H1 (cell line): ENCODE results near the gene CAPN2. TPM values are rescaled to one million over a fixed set of nuclear protein-coding genes. Genes with fewer than 3 reads are reported as not detected.

Experiments
- CTCF ChIA-PET: fragments of 300-600 bp; sonication (Branson Sonifier 250); formaldehyde crosslinking; loops from one replicate; lab custom pipeline; 2021; ENCODE audit not compliant: partially characterized antibody; lab: Charles Lee
- POLR2A ChIA-PET: fragments of 300-600 bp; sonication (Branson Sonifier 250); formaldehyde crosslinking; loops from one replicate; lab custom pipeline; 2021; ENCODE audit warnings: inconsistent platforms; ENCODE audit not compliant: partially characterized antibody; lab: Charles Lee
- DNase-seq, 2 experiments: peaks; one replicate each; pipeline versions ENCODE4 v3.0.0 to v3.0.0-alpha.2; 2010 to 2022; ENCODE audit warnings: low spot score in 2 of 2, low read depth in 1 of 2, mixed read lengths in 1 of 2
- FAIRE-seq: peaks from 2 replicates; lab custom pipeline; 2011; peaks lifted over from hg19 to GRCh38; lab: Jason Lieb, UNC
- H2AFZ ChIP-seq: 2 replicates; pipeline ENCODE4 v1.8.1; 2012; ENCODE audit warnings: low read length, inconsistent platforms
- H2AK5ac ChIP-seq: 2 replicates; pipeline ENCODE4 v1.6.1; 2013; ENCODE audit warnings: low read depth, low read length
- H2BK120ac ChIP-seq: replicated peaks from 2 replicates; pipeline ENCODE3; 2013; ENCODE audit warnings: low read depth, low read length, inconsistent platforms
- H2BK12ac ChIP-seq: 2 replicates; pipeline ENCODE4 v1.6.1; 2013; ENCODE audit warnings: low read depth, low read length
- H2BK15ac ChIP-seq: 2 replicates; pipeline ENCODE4 v1.6.1; 2013; ENCODE audit warnings: low read length
- H2BK20ac ChIP-seq: 2 replicates; pipeline ENCODE4 v1.6.1; 2013; ENCODE audit warnings: low read length
- H2BK5ac ChIP-seq: 2 replicates; pipeline ENCODE4 v1.6.1; 2013; ENCODE audit warnings: low read depth, low read length
- H3K14ac ChIP-seq: 2 replicates; pipeline ENCODE4 v1.6.1; 2013; ENCODE audit warnings: inconsistent platforms; ENCODE audit not compliant: insufficient read length
- H3K18ac ChIP-seq: 2 replicates; pipeline ENCODE4 v1.6.1; 2013; ENCODE audit warnings: low read length; ENCODE audit errors: extremely low read depth
- H3K23ac ChIP-seq: 2 replicates; pipeline ENCODE4 v1.6.1; 2013; ENCODE audit warnings: inconsistent platforms; ENCODE audit not compliant: insufficient read length
- H3K23me2 ChIP-seq: 2 replicates; pipeline ENCODE4 v1.6.1; 2013; ENCODE audit warnings: low read depth, low read length
- H3K27ac ChIP-seq: 2 replicates; pipeline ENCODE4 v1.6.1; 2011; ENCODE audit warnings: low read depth, low read length, inconsistent platforms
- H3K27me3 ChIP-seq, 4 experiments: replicated peaks in 1 of 4; 1 replicate in 1 of 4; 2 replicates in 3 of 4; pipeline versions ENCODE4 v1.6.1 to v1.8.1; 2011 to 2013; ENCODE audit warnings: low read length in 3 of 4, mild to moderate bottlenecking in 3 of 4, inconsistent platforms in 2 of 4, mixed read lengths in 2 of 4, moderate library complexity in 1 of 4; ENCODE audit not compliant: control insufficient read depth in 3 of 4, insufficient read depth in 3 of 4; ENCODE audit errors: extremely low read depth in 1 of 4
- H3K36me3 ChIP-seq, 4 experiments: 2 replicates each; pipeline versions ENCODE4 v1.6.1 to v1.8.1; 2011 to 2013; ENCODE audit warnings: mild to moderate bottlenecking in 4 of 4, low read length in 3 of 4, moderate library complexity in 2 of 4, control low read depth in 1 of 4, inconsistent platforms in 1 of 4; ENCODE audit not compliant: insufficient read depth in 4 of 4, control insufficient read depth in 2 of 4
- H3K4ac ChIP-seq: replicated peaks from 2 replicates; pipeline ENCODE3; 2013; ENCODE audit warnings: low read length, low read depth, mixed read lengths, inconsistent platforms; ENCODE audit not compliant: insufficient read length
- H3K4me1 ChIP-seq, 4 experiments: replicated peaks in 1 of 4; 1 replicate in 1 of 4; 2 replicates in 3 of 4; pipeline versions ENCODE4 v1.6.1 to v1.8.1; 2011 to 2013; ENCODE audit warnings: low read length in 3 of 4, inconsistent platforms in 2 of 4, mixed read lengths in 1 of 4; ENCODE audit not compliant: insufficient read depth in 4 of 4, control insufficient read depth in 3 of 4
- H3K4me2 ChIP-seq, 2 experiments: 2 replicates each; pipeline versions ENCODE4 v1.6.1 to v1.8.1; 2011 to 2013; ENCODE audit warnings: low read depth in 2 of 2, low read length in 2 of 2, control low read depth in 1 of 2, inconsistent platforms in 1 of 2, mild to moderate bottlenecking in 1 of 2; ENCODE audit not compliant: insufficient read depth in 1 of 2
- H3K4me3 ChIP-seq, 4 experiments: fragments of 200-600, 300-600 bp in 1 of 4; sonication (generic), shearing (Covaris generic), sonication (Bioruptor Twin) in 1 of 4; 2 replicates each; pipeline versions ENCODE4 v1.5.1 to v1.8.1; 2011 to 2016; ENCODE audit warnings: low read length in 4 of 4, low read depth in 3 of 4, control low read depth in 2 of 4, inconsistent platforms in 2 of 4, mild to moderate bottlenecking in 2 of 4, mixed read lengths in 1 of 4, moderate library complexity in 1 of 4; ENCODE audit not compliant: insufficient read depth in 2 of 4; ENCODE audit errors: extremely low read depth in 1 of 4
- H3K56ac ChIP-seq: replicated peaks from 2 replicates; pipeline ENCODE3; 2013; ENCODE audit warnings: low read depth, mild to moderate bottlenecking, mixed read lengths, low read length, inconsistent platforms; ENCODE audit not compliant: insufficient read length
- H3K79me1 ChIP-seq: 2 replicates; pipeline ENCODE4 v1.6.1; 2013; ENCODE audit warnings: low read depth, low read length, control low read depth
- H3K79me2 ChIP-seq, 2 experiments: 2 replicates each; pipeline versions ENCODE4 v1.6.1 to v1.8.1; 2012 to 2013; ENCODE audit warnings: low read length in 2 of 2, mild to moderate bottlenecking in 2 of 2, inconsistent platforms in 1 of 2; ENCODE audit not compliant: insufficient read depth in 2 of 2, control insufficient read depth in 1 of 2
- H3K9ac ChIP-seq, 4 experiments: replicated peaks in 1 of 4; 1 replicate in 1 of 4; 2 replicates in 3 of 4; pipeline versions ENCODE4 v1.6.1 to v1.8.1; 2011 to 2013; ENCODE audit warnings: low read depth in 3 of 4, low read length in 3 of 4, control low read depth in 2 of 4, mild to moderate bottlenecking in 2 of 4, moderate library complexity in 2 of 4, inconsistent platforms in 1 of 4; ENCODE audit errors: extremely low read depth in 1 of 4
- H3K9me3 ChIP-seq, 2 experiments: 2 replicates each; pipeline versions ENCODE4 v1.6.1 to v1.8.1; 2012 to 2013; ENCODE audit warnings: mild to moderate bottlenecking in 2 of 2, moderate library complexity in 2 of 2, control low read depth in 1 of 2, inconsistent platforms in 1 of 2, low read depth in 1 of 2, low read length in 1 of 2, mixed read lengths in 1 of 2; ENCODE audit not compliant: insufficient read depth in 2 of 2
- H4K20me1 ChIP-seq, 2 experiments: replicated peaks in 1 of 2; 2 replicates each; pipeline versions ENCODE3 to v1.8.1; 2011 to 2013; ENCODE audit warnings: inconsistent platforms in 2 of 2, low read length in 2 of 2, mild to moderate bottlenecking in 1 of 2; ENCODE audit not compliant: insufficient read depth in 2 of 2, control insufficient read depth in 1 of 2
- H4K5ac ChIP-seq: 2 replicates; pipeline ENCODE4 v1.6.1; 2013; ENCODE audit warnings: low read length, low read depth, mixed read lengths, inconsistent platforms; ENCODE audit not compliant: insufficient read length
- H4K8ac ChIP-seq: 2 replicates; pipeline ENCODE4 v1.8.0; 2013; ENCODE audit warnings: mild to moderate bottlenecking, moderate library complexity, low read length, inconsistent platforms; ENCODE audit not compliant: insufficient read depth; ENCODE audit errors: extremely low read depth
- H4K91ac ChIP-seq: replicated peaks from 2 replicates; pipeline ENCODE3; 2013; ENCODE audit warnings: low read length, mixed read lengths, inconsistent platforms; ENCODE audit not compliant: insufficient read length
- CEBPB ChIP-seq: IDR thresholded peaks from 2 replicates; pipeline ENCODE4 v1.6.1; 2012; ENCODE audit warnings: low read depth, low read length
- CHD1 ChIP-seq: IDR thresholded peaks from 2 replicates; pipeline ENCODE4 v1.6.1; 2012; ENCODE audit warnings: low read depth, low read length, improper control_type of control experiment
- CREB1 ChIP-seq: IDR thresholded peaks from 2 replicates; pipeline ENCODE4 v1.6.1; 2012; ENCODE audit warnings: inconsistent platforms
- CTBP2 ChIP-seq: IDR thresholded peaks from 2 replicates; pipeline ENCODE4 v1.7.0; 2011; ENCODE audit warnings: borderline replicate concordance, mild to moderate bottlenecking, moderate library complexity, mixed read lengths, low read length; ENCODE audit not compliant: insufficient read depth, insufficient read length
- EZH2 ChIP-seq: fragments of 200-600 bp; sonication (generic); IDR thresholded peaks from 2 replicates; pipeline ENCODE4 v1.7.1; 2012; ENCODE audit warnings: low read depth, mild to moderate bottlenecking, moderate library complexity, low read length, inconsistent platforms; ENCODE audit not compliant: severe bottlenecking
- FOSL1 ChIP-seq: IDR thresholded peaks from 2 replicates; pipeline ENCODE4 v1.6.1; 2011; ENCODE audit warnings: mild to moderate bottlenecking, low read depth, low read length, moderate library complexity; ENCODE audit not compliant: insufficient read depth
- NANOG ChIP-seq: IDR thresholded peaks from 2 replicates; pipeline ENCODE4 v1.6.1; 2011; ENCODE audit warnings: low read length, low read depth, mild to moderate bottlenecking, inconsistent platforms; ENCODE audit not compliant: insufficient read depth, poor library complexity, severe bottlenecking
- POLR2A ChIP-seq, 2 experiments: IDR thresholded peaks; 1 replicate in 1 of 2; 2 replicates in 1 of 2; pipeline ENCODE4 v1.6.1; 2011; ENCODE audit warnings: low read depth in 2 of 2, low read length in 2 of 2, mild to moderate bottlenecking in 2 of 2; ENCODE audit errors: control extremely low read depth in 1 of 2
- RXRA ChIP-seq: IDR thresholded peaks from 2 replicates; pipeline ENCODE4 v1.6.1; 2011; ENCODE audit warnings: low read depth, mild to moderate bottlenecking, low read length, moderate library complexity; ENCODE audit not compliant: insufficient read depth
- SP4 ChIP-seq: IDR thresholded peaks from 2 replicates; pipeline ENCODE4 v1.6.1; 2012; ENCODE audit warnings: low read length, inconsistent platforms
- TAF1 ChIP-seq: IDR thresholded peaks from 2 replicates; pipeline ENCODE4 v1.6.1; 2011; ENCODE audit warnings: mild to moderate bottlenecking, low read depth, low read length
- WGBS, 2 experiments: shearing (Covaris generic) in 1 of 2; methylation state at CpG; one replicate each; pipeline versions ENCODE4 v1.1.6 to v1.1.7; 2013 to 2015; ENCODE audit warnings: low lambda C conversion rate in 2 of 2, mixed read lengths in 2 of 2, inconsistent platforms in 1 of 2, low coverage in 1 of 2, missing lambda C conversion rate in 1 of 2; ENCODE audit not compliant: insufficient replicate concordance in 2 of 2, insufficient coverage in 1 of 2, insufficient read length in 1 of 2; ENCODE audit errors: extremely low coverage in 1 of 2, missing lambda C conversion rate in 1 of 2; 5-methylcytosine and 5-hydroxymethylcytosine counted together
- polyA plus RNA-seq, 7 experiments: library from polyadenylated mRNA; depleted of rRNA in 3 of 7; stranded (reverse) in 5 of 7; unstranded in 2 of 7; fragments of >200 nt in 5 of 7; fragments of 200-250 nt in 2 of 7; gene quantifications; 1 replicate in 5 of 7; 2 replicates in 1 of 7; 4 replicates in 1 of 7; pipeline versions ENCODE4 v1.2.1 to v1.2.3, GENCODE V29; 2011 to 2013; ENCODE audit warnings: missing spikeins in 2 of 7, mixed read lengths in 2 of 7
- total RNA-seq: library from RNA; stranded (reverse); fragmentation: NEBNext Ultra II Directional; extraction: Animal tissue kit (Norgen Biotek cat#: 25700); gene quantifications from 2 replicates; pipeline ENCODE4 v1.2.1, GENCODE V29; 2021
- TF ChIP-seq, protein P1 (sequence below): IDR thresholded peaks from 2 replicates; pipeline ENCODE4 v1.6.1; 2011; ENCODE audit warnings: low read depth, mild to moderate bottlenecking, low read length; ENCODE audit not compliant: insufficient read depth

Gene CAPN2
- total and polyA plus RNA-seq, 2 of the 8 experiments (the other 6 are each of a cell fraction or from before 2014, with no cell fraction given) = 9.2 to 10.3 TPM

DNA sequence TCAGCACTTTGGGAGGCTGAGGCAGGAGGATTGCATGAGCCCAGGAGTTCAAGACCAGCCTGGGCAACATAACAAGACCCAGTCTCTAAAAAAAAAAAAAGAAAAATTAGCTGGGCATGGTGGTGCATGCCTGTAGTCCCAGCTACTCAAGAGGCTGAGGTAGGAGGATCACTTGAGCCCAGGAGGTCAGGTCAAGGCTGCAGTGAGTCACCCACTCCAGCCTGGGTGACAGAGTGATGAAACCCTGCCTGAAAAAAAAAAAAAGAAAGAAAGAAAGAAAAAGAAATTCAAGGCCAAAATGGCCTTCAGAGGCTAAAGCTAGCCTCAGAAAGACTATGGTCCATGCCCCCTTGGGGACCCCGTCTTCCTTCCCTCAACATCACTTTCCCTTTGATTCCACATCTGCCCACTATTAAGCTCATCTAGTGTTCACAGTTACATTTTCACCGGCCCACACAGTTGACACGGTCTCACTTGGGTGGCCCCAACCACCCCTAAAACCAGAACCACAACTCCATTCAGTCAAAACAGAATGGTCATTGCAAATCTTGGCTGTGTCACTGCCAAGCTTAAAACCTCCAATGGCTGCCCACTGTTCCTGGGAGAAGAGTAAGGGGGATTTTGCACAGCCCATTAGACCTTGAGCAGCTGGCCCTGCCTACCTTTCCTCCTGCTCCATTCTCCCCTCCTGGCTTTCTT lies 44.7 kb upstream of the CAPN2 start:
- H3K4me3 ChIP-seq = no peak overlapping the region
- ChIA-PET POLR2A (interaction anchor here (0.9 kb wide), 1 partner anchor 53 kb away, joined by 3 read pairs; no protein-coding TSS in a partner anchor), CTCF (interaction anchor here (0.8 to 7.7 kb wide), 13 partner anchors 11 to 578 kb away, joined by 3 to 60 read pairs (median 8); no protein-coding TSS in a partner anchor)
- DNase-seq (no peak), FAIRE-seq (no peak)
- H2BK5ac ChIP-seq = no peak overlapping the region
- no peak overlapping the region for H2AK5ac ChIP-seq
- H2BK15ac ChIP-seq = no peak overlapping the region
- no peak overlapping the region for H4K8ac ChIP-seq
- no peak overlapping the region for H3K4me2 ChIP-seq
- no peak overlapping the region for H2AFZ ChIP-seq
- no peak overlapping the region for H2BK12ac ChIP-seq
- WGBS, 2 experiments = 89% methylated on average over 3 of the region's 3 CpGs; no CpG with 5 or more reads in 1 of the 2 experiments
- H3K18ac ChIP-seq = no peak overlapping the region
- H4K91ac ChIP-seq = no peak overlapping the region
- no peak overlapping the region for H3K9ac ChIP-seq
- H2BK120ac ChIP-seq = no peak overlapping the region
- no peak overlapping the region for H4K5ac ChIP-seq
- H3K27me3 ChIP-seq = no peaks in the 10 kb centered on the region
- no peak overlapping the region for H3K27ac ChIP-seq
- no peaks in the 10 kb centered on the region for H3K79me1 ChIP-seq
- H3K56ac ChIP-seq = no peak overlapping the region
- H3K4me1 ChIP-seq = no peaks in the 10 kb centered on the region; a peak in 2 of 7 replicates
- H3K9me3 ChIP-seq = no peaks in the 10 kb centered on the region
- no peaks in the 10 kb centered on the region for H3K36me3 ChIP-seq
- no peaks in the 10 kb centered on the region for H4K20me1 ChIP-seq
- H3K4ac ChIP-seq = no peak overlapping the region
- no peak overlapping the region for H3K14ac ChIP-seq
- H3K23ac ChIP-seq = no peak overlapping the region
- H3K79me2 ChIP-seq = no peaks in the 10 kb centered on the region
- no peaks in the 10 kb centered on the region for H3K23me2 ChIP-seq
- no peak overlapping the region for H2BK20ac ChIP-seq
- TF ChIP-seq NANOG (no peak), RXRA (no peak), EZH2 (no peak), POLR2A (IDR thresholded peaks at IDR 0.05; ENCODE audit: control extremely low read depth in 1 of 2, low read depth in 2 of 2, low read length in 2 of 2) (no peak), CEBPB (no peak), CHD1 (no peak), SP4 (no peak), TAF1 (no peak), CREB1 (no peak), CTBP2 (no peak), FOSL1 (no peak)
- TF ChIP-seq, protein P1, sequence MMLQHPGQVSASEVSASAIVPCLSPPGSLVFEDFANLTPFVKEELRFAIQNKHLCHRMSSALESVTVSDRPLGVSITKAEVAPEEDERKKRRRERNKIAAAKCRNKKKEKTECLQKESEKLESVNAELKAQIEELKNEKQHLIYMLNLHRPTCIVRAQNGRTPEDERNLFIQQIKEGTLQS = no peak
